Activated T-helper 1 cell treated with Interleukin-2 at 50 U/mL for 16 hours (primary cell): Measurements from ENCODE around the gene SIT1.
A peak's percentile ranks its signal among the peaks of the same experiment; 100 is the strongest.
"Not testable (repeated sequence)": the region's sequence is repeated elsewhere in the genome, so short reads cannot be mapped to it uniquely, and the experiment has no call there.

Source experiments
- DNase-seq: peaks from one replicate; pipeline ENCODE4 v3.0.0-alpha.2; 2020; ENCODE audit warnings: low read depth

Gene SIT1

DNA sequence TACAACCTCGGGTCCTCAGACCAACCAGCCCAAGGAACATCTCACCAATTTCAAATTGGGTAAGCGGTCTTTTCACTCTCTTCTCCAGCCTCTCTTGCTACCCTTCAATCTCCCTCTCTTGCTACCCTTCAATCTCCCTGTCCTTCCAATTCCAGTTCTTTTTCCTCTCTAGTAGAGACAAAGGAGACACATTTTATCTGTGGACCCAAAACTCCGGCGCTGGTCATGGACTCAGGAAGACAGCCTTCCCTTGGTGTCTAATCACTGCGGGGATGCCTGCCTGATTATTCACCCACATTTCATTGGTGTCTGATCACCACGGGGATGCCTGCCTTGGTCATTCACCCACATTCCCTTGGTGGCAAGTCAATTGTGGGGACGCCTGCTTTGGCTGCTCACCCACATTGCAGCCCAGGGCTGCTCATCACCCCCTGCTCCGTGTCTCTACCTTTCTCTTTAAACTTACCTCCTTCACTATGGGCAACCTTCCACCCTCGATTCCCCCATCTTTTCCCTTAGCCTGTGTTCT, 13.2 kb downstream of the SIT1 start:
- DNase-seq, result not testable (repeated sequence)

DNA sequence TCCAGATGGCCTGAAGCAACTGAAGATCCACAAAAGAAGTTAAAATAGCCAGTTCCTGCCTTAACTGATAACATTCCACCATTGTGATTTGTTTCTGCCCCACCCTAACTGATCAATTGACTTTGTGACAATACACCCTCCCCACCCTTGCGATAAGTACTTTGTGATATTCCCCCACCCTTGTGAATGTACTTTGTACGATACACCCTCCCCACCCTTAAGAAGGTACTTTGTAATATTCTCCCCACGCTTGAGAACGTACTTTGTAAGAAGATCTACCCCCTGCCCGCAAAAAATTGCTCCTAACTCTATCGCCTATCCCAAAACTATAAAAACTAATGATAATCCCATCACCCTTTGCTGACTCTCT, 13.9 kb downstream of the SIT1 start:
- not testable (repeated sequence) for DNase-seq

DNA sequence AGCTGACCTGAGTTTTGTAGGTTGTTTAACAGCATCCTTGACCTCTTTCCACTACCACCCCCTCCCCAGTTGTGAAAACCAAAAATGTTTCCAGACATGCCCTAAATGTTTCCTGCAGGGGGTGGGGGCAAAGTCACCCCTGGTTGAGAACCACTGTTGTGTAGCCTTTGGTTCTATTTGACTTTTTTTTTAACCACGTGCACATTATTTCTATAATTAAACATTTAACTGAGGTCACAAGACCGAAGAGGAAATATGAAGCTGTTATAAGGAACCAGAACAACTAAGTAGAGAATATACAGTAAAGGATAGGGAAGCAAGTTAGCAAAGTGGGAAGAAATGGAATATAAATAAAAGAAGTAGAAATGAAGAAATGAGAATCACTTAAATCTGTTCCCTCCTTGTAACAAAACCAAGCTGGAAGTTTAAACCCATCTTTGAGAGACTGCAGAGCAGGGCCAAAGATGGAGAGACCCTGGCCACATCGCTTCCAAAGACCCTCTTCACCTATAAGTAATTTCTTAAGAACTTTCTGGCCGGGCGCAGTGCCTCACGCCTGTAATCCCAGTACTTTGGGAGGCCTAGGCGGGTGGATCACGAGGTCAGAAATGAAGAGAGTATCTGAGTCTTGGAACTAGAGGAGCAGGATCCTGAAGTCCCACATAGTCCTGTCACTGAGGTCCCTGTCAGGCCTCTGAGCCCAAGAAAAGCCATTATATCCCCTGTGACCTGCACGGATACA, 14.4 kb downstream of the SIT1 start:
- no peak for DNase-seq

DNA sequence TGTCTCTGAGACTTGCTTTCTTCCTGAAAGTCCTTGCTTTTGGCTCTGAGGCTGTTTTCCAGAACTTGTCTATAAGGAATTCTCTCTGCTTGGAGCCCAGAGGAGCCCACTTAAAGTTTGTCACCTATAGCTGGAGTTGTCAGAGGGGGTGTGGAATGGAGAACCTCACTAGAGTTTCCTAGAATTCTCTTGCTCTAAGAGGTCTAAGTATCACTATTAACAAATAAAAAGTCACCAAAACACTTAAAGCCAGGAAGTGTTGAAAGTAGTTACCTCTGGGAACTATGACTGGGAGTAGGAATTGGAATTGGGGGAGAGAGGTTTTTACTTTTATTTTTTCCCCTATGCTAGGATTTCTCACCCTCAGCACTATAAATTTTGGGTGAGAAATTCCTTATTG, 15.0 kb downstream of the SIT1 start:
- no peak for DNase-seq

DNA sequence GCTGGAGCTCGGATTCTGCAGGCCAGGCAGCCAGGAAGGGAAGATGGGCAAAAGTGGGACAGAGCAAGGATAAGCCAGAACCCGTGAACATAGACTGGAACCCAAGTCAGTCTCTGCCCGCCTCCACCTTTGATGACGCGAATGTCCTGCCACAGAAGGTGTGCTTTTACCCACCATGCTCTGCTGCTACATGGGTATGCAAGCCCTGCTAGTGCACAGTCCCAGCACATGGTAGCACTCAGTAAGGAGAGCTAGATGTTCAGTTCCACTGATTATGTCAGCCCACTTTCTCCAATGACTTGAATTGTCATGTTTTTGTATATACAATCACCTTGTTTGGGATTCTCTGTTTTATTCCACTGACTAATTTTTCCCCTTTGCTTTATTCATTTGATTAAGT, 21.1 kb downstream of the SIT1 start:
- DNase-seq, result no peak

DNA sequence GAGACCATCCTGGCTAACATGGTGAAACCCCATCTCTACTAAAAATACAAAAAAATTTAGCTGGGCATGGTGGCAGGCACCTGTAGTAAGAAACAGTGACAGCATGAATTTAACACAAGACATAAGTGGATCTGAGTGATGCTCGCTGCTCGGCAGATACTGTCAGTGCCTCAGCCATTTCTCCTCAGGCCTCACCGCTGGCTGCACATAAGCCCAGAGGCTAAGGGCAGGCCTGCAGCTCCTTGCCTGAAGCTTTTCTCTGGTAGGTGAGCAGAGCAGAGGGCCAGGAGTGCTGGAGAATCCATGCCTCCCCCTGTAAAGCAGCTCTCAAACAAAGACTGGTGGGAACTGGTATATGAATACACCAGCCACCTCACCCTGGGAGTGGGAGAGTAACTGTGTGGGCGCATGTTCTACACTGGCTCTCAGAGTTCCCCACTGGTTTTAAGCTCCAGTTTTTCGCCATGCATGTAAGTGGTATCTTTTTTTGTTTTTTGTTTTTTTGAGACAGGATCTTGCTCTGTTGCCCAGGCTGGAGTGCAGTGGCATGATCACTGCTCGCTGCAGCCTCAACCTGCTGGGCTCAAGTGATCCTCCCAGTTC, 22.2 kb downstream of the SIT1 start:
- no peak for DNase-seq

DNA sequence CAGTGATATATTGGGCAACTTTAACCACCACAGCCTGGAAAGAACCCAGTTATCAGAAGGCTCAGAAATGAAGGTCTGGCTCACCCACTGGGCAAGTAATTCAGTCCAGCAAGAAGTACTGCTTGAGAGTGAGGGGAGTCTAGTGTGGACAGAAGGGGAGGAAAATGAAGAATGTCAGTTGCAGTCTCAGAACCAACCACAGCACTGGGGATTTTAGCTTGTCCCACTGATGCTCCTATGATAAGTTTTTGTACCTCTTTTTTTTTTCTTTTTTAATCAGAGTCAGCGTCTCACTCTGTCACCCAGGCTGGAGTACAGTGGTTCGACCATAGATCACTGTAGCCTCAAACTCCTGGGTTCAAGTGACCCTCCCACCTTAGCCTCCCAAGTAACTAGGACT, 23.2 kb downstream of the SIT1 start:
- DNase-seq, result no peak

DNA sequence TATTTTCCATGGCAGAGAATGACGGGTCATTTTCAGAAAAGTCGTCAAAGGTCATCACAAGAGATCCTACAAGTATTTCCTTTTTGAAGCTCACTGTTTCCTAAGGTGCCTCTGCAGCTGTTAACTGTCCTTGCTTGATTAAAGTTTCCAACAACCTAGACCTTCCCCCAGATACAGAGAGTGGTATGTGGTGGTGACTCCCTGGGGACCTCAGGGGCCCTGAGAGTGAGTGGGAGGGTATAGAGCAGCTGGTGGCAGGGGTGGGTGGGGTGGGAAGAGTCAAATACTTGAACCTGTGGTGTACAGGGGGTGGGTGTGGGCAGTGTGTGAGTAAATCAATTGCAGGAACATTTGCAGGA, 31.0 kb downstream of the SIT1 start:
- no peak for DNase-seq

DNA sequence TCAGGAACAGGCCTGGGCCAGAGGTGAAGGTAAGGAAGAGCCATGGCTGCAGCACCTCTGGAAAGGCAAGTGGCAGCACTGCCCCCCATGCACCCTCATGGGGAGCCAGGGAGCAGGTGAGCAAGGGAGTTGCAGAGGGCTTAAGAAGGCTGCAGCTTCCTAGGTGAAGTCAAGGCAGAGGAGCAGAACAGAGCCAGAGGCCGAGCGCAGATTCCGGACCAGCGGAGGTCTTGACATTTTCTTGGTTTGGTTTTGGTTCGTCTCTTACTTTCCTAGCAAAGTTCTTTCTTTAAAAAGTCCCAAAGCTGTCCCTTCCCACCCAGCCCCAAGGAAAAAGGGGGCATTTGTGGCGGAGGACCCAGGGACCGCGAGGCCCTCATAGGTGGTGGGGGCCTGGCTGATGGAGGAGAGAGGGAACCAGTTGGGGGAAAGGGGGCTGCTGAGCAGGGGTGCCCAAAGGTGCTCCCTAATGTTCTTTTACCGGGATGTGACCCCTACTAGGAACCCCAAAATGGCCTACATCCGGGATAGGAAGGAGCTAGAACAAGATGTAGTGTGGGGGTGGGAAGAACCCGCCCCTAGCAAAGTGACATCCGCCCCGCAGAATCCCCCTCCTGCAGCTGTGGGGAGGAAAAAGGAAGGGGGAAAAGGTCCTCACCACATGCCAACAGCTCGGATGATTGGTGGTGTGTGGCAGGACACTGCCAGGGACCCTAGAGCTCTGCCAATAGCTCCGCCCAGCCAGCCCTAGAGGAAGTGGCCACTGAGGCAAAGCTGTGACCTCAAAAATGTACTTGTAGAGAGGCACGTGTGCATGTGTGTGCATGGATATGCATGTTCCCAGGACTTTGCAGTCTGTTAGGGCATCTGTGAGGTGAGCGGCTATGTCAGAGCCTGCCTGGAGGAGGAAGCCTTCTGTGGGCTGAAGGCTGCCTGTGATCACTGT, 31.6 kb downstream of the SIT1 start:
- DNase-seq, result no peak

DNA sequence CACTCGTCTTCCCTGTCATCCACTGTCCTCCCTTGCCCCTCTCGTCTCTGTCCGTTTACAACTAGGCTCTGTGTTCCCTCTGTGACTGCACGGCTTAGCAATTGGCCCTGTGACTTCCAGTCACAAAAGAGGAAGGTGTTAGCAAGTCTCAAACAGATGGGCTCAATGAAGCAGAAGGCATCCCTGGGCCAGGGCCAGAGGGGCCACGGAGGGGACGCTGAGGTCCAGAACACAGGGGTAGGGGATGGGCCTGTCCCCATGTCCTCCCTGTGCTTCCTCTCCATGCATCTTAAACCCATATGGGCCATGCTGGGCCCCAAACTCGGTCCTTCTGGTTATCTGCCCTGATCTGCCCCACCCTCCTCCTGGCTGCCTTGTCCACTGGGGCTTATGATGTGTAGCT, 32.4 kb downstream of the SIT1 start, which contains the start of gene CD72:
TSS of gene CD72 (minus strand) at position 89 of the 403 bp plus-strand sequence. CDS start 110 bp downstream, outside the sequence.
- no peak for DNase-seq

DNA sequence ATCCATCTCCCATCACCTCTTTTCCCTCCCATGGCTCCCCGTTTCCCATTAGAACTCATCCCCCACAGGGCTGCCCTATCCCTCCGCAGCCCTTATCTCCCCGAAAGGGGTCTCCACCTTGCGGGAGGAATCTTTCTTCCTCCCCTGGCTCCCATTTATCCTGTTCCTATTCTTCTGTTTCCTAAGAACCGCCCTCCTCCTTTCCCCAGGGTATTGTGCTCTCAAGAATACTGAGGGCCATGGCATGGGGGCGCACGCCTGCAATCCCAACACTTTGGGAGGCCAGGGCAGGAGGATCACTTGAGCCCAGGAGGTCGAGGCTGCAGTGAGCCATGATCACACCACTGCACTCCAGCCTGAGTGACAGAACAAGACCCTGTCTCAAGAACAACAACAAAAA, 33.2 kb downstream of the SIT1 start:
- DNase-seq, result no peak

DNA sequence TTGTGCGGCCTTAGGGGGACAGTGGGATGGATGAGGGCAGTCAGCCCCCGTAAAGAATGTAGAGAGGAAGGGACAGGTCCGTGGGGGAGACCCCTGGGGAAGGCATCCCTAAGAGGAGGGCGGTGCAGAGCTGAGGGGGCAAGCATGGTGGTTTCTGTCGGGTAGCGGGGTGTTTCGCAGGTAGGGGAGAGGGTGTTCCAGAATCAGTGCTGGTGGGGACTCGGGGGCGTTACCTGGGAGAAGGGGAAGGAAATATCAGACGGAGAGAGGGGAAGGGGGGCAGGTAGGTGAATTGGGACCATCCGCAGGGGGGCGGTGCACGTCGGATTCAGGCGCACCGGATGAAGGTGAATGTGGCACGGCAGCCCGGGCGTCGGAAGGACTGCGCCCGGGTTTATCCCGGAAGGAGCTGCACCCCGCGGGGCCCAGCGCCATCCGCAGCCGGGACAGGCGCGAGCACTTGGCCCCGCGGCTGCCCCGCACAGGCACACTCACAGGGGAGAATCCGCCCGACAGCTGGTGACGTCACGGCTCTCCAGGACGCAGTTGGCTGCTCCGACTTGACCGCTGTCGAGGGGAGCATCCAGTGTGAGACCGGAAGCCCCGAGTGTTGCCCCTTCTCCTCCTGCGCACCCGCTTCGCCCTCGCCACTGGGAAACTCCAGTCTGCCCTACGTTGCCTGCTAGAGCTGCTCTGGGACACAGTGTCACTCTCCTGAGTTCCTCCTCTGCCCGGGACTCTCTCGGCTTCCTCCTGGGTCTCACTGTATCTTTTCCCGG, 33.9 kb downstream of the SIT1 start:
- DNase-seq, result peak; percentile 57

DNA sequence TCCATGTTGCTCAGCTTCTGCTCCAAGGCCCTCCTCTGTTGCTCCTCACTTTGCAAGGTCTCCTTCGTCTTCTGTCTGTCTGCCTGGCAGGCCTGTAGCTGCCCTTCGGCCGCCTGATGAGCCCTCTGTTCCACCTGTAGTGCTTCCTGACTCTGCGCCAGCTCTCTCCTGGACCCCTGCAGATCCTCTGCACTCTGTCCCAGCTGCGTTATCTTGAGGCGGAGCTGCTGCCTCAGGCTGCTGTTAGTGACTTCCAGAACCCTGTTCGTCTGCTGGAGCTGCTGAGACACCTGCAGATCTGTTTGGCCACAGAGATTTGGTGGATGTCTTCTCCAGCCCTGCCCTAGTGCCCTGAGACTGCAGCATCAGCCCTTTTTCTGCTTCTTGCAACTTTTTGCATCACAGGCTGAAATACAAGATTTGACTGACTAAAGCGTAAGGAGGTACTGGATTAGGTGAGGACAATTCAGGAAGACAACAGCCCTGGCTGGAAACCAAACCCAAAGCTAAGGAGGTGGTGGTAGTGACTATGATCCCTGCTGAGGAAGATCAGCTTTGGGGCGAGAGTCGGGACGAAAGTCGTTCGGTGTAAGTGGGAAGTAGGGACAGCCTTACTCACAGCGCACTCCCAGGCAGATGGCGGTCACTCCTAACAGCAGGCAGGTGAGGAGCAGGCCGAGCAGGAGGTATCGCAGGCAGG, 34.6 kb downstream of the SIT1 start:
- DNase-seq, result no peak

DNA sequence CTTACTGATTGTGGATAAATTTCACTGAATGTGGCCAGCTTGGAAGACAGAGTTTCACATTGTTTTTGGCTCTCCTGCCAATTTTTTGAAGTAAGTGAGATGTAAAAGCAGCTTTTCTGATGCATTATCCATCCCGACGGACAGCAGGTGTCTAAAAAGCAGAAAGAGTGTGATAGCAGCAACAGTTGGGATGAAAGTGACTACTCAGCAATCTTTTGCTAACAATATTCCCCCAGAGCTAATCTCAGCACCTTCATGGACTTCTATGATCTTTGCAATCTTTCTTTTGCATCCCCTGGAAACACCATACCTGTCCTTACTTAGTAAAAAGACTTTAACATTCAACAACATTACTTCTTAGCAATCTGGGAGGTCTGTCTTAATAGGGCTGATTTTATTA, 37.9 kb downstream of the SIT1 start:
- no peak for DNase-seq

DNA sequence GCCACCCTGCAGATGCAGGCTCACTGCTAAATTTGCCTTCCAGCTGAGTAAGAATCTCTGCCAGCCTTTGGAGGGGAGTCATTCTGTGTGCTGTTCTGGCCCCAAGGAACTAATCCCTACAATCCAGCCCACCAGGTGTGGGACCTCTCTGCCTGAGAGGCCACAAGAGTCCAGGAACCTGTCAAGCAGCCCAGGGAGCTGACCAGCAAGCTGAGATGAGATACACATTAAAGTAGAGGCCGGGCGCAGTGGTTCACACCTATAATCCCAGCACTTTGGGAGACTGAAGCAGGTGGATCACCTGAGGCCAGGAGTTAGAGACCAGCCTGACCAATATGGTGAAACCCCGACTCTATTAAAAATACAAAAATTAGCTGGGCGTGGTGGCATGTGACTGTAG, 38.7 kb downstream of the SIT1 start:
- DNase-seq, result not testable (repeated sequence)

DNA sequence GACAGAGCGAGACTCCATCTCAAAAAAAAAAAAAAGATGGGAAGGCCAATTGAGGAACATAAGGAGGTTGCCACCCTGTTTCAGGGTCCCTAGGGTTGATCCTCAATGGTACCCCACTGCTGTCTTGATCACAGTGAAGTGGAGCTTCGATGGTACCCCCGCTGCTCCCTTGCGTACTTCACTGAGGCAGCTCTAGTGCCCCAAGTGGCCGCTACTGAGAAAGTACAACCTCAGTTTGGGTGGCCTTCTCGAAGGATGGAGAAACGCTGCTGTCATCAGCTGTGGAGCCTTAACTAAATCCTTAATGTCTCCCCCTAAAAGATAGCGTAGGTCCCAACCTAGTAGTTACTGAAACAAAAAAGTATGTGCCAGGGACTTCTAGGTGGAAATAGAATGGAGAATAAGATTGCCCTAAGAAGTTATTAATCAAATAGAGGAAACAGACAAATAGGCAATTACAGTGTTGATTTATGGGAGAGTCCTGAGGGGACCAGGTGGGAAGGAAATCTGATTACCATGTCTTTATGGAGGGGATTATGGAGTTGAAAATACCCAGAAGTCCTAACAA, 39.4 kb downstream of the SIT1 start:
- peak; percentile 29 for DNase-seq

DNA sequence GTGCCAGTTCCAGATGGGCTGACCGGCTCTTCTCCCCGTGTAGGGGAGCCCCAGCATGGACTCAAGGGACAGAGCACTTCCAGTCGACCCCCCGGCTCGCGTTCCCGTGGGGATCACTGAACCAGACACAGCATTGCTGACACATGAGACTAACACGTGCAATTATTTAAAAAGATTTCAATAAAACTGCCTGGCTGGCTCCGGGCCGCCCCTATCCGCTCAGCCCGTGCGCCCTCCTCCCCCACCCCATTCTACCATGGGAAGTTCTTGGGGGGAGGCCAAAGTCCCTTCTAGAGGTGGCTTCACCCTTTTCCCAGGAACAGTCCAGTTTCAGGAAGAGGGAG, 40.9 kb downstream of the SIT1 start:
- DNase-seq, result no peak

DNA sequence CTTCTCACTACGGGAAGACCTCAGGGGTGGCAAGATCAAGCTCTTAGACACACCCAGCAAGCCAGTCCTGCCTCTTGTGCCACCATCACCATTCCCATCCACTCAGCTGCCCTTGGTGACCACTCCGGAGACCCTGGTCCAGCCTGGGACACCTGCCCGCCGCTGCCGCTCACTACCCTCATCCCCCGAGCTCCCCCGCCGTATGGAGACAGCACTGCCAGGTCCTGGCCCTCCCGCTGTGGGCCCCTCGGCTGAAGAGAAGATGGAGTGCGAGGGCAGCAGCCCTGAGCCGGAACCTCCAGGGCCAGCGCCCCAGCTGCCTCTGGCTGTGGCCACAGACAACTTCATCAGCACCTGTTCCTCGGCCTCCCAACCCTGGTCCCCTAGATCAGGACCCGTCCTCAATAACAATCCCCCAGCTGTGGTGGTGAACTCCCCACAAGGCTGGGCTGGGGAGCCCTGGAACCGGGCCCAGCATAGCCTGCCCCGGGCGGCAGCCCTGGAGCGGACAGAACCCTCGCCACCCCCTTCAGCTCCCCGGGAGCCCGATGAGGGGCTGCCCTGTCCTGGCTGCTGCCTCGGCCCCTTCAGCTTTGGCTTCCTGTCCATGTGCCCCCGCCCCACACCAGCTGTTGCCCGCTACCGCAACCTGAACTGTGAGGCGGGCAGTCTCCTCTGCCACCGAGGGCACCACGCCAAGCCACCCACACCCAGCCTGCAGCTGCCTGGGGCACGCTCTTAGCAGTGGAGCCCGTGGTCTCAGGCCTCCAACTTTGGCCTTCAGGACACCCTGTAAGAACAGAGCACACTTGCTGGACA, 41.5 kb downstream of the SIT1 start:
- DNase-seq, result no peak

DNA sequence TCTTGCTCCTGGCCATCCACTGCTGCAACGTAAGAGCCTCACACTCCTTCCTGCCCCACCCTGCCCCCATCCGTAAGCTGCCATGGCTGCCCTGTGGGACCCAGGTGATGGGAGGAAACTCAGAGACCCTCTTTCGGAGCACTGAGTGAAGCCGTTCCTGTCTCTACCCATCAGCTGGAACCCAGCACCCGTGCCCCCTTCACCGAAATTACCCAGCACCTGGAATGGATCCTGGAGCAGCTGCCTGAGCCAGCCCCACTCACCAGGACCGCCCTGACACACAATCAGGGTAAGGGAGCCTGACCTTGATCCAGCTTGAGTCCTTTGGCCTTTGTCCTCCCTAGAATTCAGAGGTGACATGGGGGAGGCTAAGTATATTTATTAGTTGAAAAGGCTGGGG, 42.5 kb downstream of the SIT1 start:
- no peak for DNase-seq

DNA sequence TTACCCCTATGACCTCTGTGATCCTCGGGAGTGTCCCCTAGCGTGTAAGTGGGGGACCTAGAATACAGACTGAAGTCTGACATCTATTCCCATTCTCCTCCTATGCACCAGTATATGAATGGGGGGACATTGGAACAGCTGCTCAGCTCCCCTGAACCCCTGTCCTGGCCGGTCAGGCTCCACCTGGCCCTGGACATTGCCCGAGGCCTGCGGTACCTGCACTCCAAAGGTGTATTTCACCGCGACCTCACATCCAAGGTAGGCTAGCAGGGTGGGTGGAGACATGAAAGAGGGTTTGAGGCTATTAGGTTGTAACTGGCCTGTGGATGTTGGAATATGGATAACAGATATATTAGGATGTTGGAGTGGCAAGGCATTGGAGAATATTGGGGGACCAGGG, 44.0 kb downstream of the SIT1 start:
- DNase-seq, result no peak
